Stomach (tissue), 4 donors: Measurements from ENCODE around the gene EML3.

Experiments
- CTCF ChIP-seq, 7 experiments: fragments of 450-650 bp in 4 of 7; fragments of 200-600 bp in 3 of 7; sonication (generic) in 3 of 7; IDR thresholded peaks; one replicate each; pipeline ENCODE4 v1.5.1; 2016 to 2019; ENCODE audit warnings: antibody characterized with exemption in 7 of 7, control low read depth in 2 of 7, mild to moderate bottlenecking in 1 of 7
- POLR2A ChIP-seq, 4 donors: fragments of 450-650 bp; IDR thresholded peaks; one replicate each; pipeline ENCODE4 v1.6.1; 2016; ENCODE audit warnings: antibody characterized with exemption in 4 of 4, control low read depth in 2 of 4, mild to moderate bottlenecking in 1 of 4, moderate library complexity in 1 of 4
- POLR2AphosphoS5 ChIP-seq, 3 donors: sonication (generic); formaldehyde crosslinking; IDR thresholded peaks; one replicate each; pipeline ENCODE4 v1.6.1; 2016; ENCODE audit warnings: antibody characterized with exemption in 3 of 3

- TF ChIP-seq CTCF (IDR thresholded peaks at IDR 0.05) (no peak), POLR2A (IDR thresholded peaks at IDR 0.05) (no peak), POLR2AphosphoS5 (IDR thresholded peaks at IDR 0.05) (no peak)
Observed at GRCh38 chr11:62603072-62603408, 9.5 kb downstream of the EML3 start.
